Calu3 (cell line): ENCODE measurements around the gene PDE6A. TPM values are rescaled to one million over a fixed set of nuclear protein-coding genes. Genes with fewer than 3 reads are reported as not detected.

Source experiments
- BruUV-seq: library from RNA; stranded (reverse); fragments of 400-500 nt; replicated peaks from 2 replicates; lab custom pipeline; 2021; lab: Mats Ljungman, UMichigan
- CTCF ChIA-PET: fragments of 300-600 bp; sonication (Branson Sonifier 250); formaldehyde crosslinking; loops from one replicate; lab custom pipeline; 2022; ENCODE audit warnings: antibody characterized with exemption; lab: Charles Lee
- DNase-seq: peaks from one replicate; pipeline ENCODE4 v3.0.0; 2022
- H3K27ac Mint-ChIP-seq: one replicate; pipeline ENCODE4 v1.8.0; 2022; ENCODE audit warnings: mixed read lengths; ENCODE audit not compliant: unreplicated experiment
- H3K27me3 Mint-ChIP-seq: one replicate; pipeline ENCODE4 v1.8.0; 2022; ENCODE audit warnings: mixed read lengths; ENCODE audit not compliant: unreplicated experiment
- H3K36me3 Mint-ChIP-seq: one replicate; pipeline ENCODE4 v1.8.0; 2022; ENCODE audit warnings: mild to moderate bottlenecking, moderate library complexity, mixed read lengths; ENCODE audit not compliant: insufficient read depth, unreplicated experiment
- H3K4me1 Mint-ChIP-seq: one replicate; pipeline ENCODE4 v1.8.0; 2022; ENCODE audit warnings: mild to moderate bottlenecking, low read depth, mixed read lengths; ENCODE audit not compliant: unreplicated experiment
- H3K4me3 Mint-ChIP-seq: one replicate; pipeline ENCODE4 v1.8.0; 2022; ENCODE audit warnings: mild to moderate bottlenecking, low read depth, moderate library complexity, mixed read lengths; ENCODE audit not compliant: unreplicated experiment
- H3K9me3 Mint-ChIP-seq: one replicate; pipeline ENCODE4 v1.8.0; 2022; ENCODE audit warnings: low read depth, mixed read lengths; ENCODE audit not compliant: unreplicated experiment
- intact Hi-C: fragments of 100-400 bp; cut with micrococcal nuclease; formaldehyde crosslinking; loops from one replicate; pipeline ENCODE4 v1.10.0; 2022; ENCODE audit not compliant: unreplicated experiment
- total RNA-seq: library from RNA; stranded (reverse); gene quantifications from 2 replicates; pipeline ENCODE4 v1.2.3, GENCODE V29; 2022
- TF ChIP-seq, protein P1 (sequence below): fragments of 200-600 bp; IDR thresholded peaks from one replicate; pipeline ENCODE4 v1.8.0; 2022; ENCODE audit warnings: antibody characterized with exemption; ENCODE audit not compliant: unreplicated experiment

Gene PDE6A
- total RNA-seq, 1 experiment from 2014 or later, result not detected

DNA sequence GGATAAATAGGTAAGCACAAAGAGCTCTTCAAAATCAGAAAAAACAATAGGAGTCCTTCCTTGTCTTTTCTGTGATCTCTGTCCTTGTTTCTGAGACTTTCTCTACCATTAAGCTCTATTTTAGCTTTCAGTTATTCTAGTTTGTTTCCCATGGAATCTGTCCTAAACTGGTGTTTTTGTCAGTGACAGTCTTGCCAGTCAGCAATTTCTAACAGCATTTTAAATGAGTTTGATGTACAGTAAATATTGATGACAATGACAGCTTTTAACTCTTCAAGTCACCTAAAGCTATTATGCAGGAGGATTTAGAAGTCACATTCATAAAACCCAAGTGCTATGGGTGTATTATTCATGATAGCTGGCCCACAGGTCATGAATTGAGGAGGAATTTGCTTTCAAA lies 37.9 kb upstream of the PDE6A start:
- TF ChIP-seq, protein P1, sequence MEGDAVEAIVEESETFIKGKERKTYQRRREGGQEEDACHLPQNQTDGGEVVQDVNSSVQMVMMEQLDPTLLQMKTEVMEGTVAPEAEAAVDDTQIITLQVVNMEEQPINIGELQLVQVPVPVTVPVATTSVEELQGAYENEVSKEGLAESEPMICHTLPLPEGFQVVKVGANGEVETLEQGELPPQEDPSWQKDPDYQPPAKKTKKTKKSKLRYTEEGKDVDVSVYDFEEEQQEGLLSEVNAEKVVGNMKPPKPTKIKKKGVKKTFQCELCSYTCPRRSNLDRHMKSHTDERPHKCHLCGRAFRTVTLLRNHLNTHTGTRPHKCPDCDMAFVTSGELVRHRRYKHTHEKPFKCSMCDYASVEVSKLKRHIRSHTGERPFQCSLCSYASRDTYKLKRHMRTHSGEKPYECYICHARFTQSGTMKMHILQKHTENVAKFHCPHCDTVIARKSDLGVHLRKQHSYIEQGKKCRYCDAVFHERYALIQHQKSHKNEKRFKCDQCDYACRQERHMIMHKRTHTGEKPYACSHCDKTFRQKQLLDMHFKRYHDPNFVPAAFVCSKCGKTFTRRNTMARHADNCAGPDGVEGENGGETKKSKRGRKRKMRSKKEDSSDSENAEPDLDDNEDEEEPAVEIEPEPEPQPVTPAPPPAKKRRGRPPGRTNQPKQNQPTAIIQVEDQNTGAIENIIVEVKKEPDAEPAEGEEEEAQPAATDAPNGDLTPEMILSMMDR, result no peak
- Mint-ChIP-seq H3K36me3 (peaks cover 12% of the 10 kb centered on the region), H3K4me1 (no peaks in the 10 kb centered on the region), H3K27ac (no peak overlapping the region), H3K9me3 (no peaks in the 10 kb centered on the region), H3K4me3 (no peak overlapping the region), H3K27me3 (no peaks in the 10 kb centered on the region)
- intact Hi-C loops, result no loop called here
- BruUV-seq, result no TSS peak
- no peak for DNase-seq
- CTCF ChIA-PET, result no interaction called here

DNA sequence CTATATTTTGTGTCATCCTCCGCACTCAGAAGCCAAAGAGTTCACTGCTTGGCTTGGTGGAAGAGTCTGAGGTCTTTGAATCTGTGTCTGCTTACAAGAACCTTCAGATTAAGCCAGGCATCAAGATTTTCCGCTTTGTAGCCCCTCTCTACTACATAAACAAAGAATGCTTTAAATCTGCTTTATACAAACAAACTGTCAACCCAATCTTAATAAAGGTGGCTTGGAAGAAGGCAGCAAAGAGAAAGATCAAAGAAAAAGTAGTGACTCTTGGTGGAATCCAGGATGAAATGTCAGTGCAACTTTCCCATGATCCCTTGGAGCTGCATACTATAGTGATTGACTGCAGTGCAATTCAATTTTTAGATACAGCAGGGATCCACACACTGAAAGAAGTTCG lies 36.6 kb upstream of the PDE6A start:
- Mint-ChIP-seq H3K4me3 (no peak overlapping the region), H3K27ac (no peak overlapping the region), H3K36me3 (peaks cover 17% of the 10 kb centered on the region), H3K4me1 (no peaks in the 10 kb centered on the region), H3K9me3 (no peaks in the 10 kb centered on the region), H3K27me3 (no peaks in the 10 kb centered on the region)
- CTCF ChIA-PET, result no interaction called here
- no TSS peak for BruUV-seq
- intact Hi-C loops, result no loop called here
- no peak for DNase-seq
- TF ChIP-seq, protein P1, result no peak

DNA sequence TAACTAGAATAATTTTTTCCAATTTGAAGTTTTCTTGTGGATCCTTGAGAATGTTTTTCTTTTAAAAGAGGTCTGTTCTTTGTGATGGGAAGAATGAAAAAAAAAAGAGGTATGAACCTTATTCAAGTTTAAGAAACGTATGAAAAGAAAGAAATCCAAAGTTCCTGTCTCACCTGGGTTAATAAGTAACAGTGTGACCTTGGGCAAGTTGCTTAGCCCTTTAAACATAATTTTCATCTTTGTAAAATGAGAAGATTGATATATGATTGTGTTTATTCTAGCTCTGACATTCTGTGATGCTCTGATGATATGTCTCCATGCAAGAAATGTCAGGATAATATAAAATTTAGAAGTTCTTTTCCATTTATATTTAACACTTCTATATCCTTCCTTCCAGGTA lies 35.3 kb upstream of the PDE6A start:
- DNase-seq, result no peak
- Mint-ChIP-seq H3K27ac (no peak overlapping the region), H3K36me3 (peaks cover 17% of the 10 kb centered on the region), H3K27me3 (no peaks in the 10 kb centered on the region), H3K4me1 (no peaks in the 10 kb centered on the region), H3K9me3 (no peaks in the 10 kb centered on the region), H3K4me3 (no peak overlapping the region)
- TF ChIP-seq, protein P1, result no peak
- no TSS peak for BruUV-seq
- CTCF ChIA-PET, result no interaction called here
- intact Hi-C loops, result no loop called here

DNA sequence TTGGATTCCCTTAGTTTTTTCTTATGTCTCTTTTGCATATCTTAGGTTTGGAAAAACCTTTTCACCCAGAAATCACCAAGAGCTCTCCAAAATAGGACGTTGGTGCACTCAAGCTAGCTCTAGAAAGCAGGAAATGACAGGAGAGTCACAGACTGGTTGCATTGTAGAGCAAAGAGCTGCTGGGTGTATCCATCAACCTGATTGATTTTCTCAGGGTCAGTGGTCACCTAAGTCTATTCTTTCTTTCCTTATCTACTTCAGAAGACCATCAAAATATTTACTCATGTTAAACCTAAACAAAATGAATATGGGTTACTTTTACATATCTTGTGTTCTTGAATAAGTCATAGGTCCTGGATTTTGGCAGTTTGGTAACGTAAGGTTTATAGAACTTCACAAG lies 30.8 kb upstream of the PDE6A start:
- no peak overlapping the region for H3K4me3 Mint-ChIP-seq
- CTCF ChIA-PET, result no interaction called here
- DNase-seq, result no peak
- no peaks in the 10 kb centered on the region for H3K4me1 Mint-ChIP-seq
- TF ChIP-seq, protein P1, result no peak
- H3K9me3 Mint-ChIP-seq, result no peaks in the 10 kb centered on the region
- peaks cover 17% of the 10 kb centered on the region for H3K36me3 Mint-ChIP-seq
- H3K27me3 Mint-ChIP-seq, result no peaks in the 10 kb centered on the region
- intact Hi-C loops, result no loop called here
- BruUV-seq, result no TSS peak
- H3K27ac Mint-ChIP-seq, result no peak overlapping the region
